HG03354 (cell line): ENCODE data around the gene PLCD4.

Experiments used
- ATAC-seq: cut with Tn5 transposase; IDR thresholded peaks from one replicate; pipeline ENCODE4 v1.9.1; 2021; ENCODE audit warnings: mild to moderate bottlenecking; ENCODE audit not compliant: unreplicated experiment, poor library complexity, severe bottlenecking

PLCD4 gene

DNA sequence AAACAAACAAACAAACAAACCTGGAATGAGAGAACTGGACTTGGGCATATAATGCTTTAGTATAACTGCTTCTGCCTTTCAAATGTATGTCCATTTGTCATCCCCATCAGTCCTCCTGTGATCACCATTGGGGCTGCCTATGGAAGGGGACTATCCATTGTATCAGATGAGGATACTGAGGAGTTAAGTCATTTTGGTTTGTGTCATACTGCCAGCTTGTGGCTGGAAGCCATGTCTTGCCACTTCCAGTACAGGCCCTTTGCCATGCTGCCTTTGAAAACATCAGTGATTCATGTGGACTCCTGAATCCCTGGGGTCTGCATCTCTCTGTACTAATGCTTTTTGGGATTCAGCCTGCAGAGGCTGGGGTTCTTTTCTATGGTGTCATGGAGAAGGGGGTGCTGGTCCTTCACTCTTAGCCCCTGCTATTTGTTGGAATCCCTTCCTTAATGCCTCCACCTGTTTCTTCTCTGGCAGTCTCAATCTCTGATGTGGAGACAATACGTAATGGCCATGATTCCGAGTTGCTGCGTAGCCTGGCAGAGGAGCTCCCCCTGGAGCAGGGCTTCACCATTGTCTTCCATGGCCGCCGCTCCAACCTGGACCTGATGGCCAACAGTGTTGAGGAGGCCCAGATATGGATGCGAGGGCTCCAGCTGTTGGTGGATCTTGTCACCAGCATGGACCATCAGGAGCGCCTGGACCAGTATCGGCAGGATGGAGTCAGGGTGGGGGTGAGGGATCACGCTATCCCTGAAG, 10.6 kb downstream of the PLCD4 start:
- no peak for ATAC-seq

DNA sequence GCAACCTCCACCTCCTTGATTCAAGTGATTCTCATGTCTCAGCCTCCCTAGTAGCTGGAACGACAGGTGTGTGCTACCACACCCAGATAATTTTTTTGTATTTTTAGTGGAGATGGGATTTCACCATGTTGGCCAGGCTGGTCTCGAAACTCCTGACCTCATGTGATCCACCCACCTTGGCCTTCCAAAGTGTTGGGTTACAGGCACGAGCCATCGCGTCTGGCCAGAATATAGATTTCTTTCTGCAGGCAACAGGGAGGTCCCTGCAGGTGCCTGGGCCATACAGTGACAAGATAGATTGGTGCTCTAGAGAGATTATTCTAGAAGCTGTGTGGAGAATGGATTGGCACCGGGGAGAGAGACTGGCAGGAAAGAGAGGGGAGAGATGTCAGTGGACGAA, 13.3 kb downstream of the PLCD4 start:
- no peak for ATAC-seq

DNA sequence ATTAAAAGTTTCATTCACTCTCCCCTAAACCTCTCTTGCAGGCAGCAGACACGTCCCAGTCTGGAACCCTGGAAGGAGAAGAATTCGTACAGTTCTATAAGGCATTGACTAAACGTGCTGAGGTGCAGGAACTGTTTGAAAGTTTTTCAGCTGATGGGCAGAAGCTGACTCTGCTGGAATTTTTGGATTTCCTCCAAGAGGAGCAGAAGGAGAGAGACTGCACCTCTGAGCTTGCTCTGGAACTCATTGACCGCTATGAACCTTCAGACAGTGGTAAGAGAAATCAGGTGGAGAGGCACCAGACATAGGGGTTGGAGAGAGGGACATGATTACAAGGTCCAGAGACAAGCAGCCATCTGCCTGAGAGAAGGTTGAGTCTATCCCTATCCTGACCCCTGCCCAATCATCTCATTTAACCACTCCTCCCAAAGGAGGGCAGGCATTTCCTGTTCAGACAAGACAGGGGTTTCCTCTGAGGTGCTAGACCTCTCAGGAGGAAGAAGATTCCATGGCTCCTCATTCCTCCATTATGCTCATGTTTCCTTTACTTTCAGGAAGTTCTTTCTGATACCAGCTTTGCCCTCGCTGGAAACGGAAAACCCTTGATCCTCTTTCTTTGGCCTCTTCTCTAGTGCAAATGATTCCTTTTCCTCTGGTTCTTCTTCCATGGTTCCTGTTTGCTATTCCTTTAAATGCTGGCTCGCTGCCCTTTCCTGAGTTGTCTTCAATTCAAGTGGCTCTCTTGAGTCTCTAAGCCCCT, 15.1 kb downstream of the PLCD4 start:
- no peak for ATAC-seq

DNA sequence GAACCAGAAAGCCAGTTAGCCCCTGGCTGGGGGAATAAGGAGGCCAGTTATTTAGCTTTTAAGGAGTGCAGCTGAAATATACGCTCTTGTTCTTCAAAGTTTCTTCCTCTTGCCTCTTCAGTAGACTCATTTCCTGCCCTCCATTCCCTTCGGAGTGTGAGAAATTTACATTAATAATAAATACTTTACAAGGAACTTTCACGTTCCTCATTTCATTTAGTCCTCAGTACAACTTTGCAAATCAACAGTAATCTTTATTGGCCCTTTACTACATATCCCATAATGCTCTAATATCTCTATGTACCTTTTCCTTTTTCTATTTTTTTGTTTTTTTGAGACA, 15.6 kb downstream of the PLCD4 start:
- no peak for ATAC-seq

DNA sequence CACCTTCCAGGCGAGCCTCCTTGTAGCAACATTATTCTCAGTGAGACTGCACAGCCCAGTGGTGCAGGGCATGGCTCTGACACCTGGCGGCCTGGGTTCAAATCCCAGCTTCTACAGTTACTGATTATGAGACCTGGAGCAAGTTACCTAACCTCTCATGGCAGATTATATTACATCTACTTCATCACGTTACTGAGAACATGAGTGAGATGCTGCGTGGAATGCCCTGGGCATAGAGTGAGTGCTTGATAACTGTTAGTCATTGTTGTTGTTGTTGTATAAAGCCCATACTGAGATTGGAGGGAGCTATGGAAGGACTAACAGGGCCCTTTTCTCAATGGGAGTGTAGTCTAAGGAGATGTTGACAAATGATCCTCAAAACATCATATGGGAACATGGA, 18.7 kb downstream of the PLCD4 start:
- ATAC-seq, result no peak

DNA sequence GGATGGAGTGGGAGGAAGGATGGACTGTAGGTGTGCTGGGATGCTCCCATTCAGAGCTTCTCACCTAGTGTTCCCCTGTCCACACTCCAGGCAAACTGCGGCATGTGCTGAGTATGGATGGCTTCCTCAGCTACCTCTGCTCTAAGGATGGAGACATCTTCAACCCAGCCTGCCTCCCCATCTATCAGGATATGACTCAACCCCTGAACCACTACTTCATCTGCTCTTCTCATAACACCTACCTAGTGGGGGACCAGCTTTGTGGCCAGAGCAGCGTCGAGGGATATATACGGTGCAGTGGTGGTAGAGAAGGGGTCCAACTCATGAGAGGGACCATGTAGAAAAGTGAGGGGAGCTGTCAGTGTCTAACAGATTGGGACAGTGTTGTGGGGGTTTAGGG, 20.2 kb downstream of the PLCD4 start:
- no peak for ATAC-seq

DNA sequence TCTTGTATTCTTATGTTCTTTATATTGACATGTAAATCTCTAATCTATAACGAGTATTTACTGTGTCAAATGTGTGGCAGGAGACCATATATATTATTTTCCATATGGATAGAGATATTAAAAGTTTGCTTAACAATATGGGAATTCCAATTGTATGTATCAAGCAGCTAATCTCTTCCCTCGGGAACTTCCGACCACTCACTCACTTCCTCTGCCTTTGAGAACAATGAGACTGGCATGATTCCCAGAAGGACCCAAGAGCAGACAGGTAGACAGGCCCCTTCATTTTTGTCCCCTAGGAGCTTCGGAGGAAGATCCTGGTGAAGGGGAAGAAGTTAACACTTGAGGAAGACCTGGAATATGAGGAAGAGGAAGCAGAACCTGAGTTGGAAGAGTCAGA, 24.1 kb downstream of the PLCD4 start:
- ATAC-seq, result no peak

DNA sequence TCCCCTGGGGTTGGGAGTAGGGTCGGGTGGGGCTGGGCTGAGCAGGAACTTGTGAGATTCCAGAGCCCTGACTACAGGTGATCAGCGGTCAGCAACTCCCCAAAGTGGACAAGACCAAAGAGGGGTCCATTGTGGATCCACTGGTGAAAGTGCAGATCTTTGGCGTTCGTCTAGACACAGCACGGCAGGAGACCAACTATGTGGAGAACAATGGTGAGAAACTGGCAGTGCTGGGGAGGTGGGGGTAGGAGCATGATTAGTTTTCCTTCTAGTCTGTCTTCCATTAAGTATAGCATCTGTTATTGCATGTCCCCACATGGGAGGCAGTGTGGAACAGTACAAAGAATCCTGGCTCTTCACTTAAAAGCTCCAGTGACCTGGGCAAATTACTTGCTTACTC, 28.0 kb downstream of the PLCD4 start:
- ATAC-seq, result no peak

DNA sequence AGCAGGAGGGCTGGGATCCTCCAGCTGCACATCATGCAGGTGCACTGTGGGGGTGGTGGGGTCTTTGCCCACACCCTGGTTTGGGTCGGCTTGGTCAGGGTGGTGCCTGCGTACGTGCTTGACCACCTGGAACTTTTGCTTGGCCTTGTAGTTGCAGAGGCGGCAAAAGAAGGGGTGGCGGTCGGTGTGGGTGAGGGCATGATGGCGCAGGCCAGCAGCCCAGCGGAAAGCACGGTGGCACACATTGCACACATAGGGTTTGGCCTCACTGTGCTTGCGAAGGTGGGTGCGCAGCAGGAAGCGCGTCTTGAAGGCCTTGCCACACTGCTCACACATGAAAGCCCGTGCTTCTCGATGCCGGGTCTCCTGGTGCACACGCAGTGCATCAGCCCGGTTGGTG, 30.7 kb downstream of the PLCD4 start:
- no peak for ATAC-seq

DNA sequence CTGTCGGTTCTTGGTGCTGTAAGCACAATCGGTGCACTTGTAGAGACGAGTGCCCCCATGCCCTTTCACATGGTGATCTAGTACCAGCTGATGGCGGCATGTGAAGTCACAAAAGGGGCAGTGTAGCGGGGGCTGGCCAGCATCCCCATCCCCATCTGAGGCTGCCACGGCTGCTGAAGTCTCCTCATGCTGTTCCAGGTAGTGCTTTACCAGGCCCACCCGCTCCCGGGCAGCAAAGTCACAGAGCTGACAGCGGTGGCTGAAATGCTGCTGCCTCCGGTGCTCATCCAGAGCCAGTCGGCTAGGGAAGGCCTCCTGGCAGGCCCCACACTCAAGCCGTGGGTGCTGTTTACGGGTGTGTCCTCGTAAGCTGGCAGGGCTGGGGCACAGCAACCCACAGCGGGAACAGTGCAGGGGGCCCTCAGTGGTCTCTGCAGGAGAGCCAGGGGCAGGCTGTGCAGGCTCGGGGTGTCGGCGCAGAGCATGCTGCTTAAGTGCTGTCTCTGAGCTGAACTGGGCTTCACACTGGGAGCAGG, 34.5 kb downstream of the PLCD4 start:
- no peak for ATAC-seq

DNA sequence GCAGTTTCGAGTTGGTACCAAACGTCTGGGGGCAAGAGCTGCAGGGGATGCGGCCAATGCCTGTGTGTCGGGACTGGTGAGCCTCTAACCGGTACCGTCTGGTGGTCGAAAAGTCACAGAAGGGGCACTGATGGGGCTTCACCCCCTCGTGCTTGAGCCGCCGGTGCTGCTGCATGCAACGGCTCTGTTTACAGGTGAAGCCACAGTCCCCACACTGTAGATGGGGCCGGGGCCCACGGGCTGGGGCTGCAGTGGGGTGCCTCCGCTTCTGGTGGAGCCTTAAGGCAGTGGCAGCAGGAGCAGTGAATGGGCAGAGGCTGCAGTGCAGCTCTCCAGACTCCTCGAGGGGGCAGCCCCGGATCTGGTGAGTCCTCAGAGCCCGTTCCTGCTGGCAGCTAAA, 35.1 kb downstream of the PLCD4 start:
- no peak for ATAC-seq

DNA sequence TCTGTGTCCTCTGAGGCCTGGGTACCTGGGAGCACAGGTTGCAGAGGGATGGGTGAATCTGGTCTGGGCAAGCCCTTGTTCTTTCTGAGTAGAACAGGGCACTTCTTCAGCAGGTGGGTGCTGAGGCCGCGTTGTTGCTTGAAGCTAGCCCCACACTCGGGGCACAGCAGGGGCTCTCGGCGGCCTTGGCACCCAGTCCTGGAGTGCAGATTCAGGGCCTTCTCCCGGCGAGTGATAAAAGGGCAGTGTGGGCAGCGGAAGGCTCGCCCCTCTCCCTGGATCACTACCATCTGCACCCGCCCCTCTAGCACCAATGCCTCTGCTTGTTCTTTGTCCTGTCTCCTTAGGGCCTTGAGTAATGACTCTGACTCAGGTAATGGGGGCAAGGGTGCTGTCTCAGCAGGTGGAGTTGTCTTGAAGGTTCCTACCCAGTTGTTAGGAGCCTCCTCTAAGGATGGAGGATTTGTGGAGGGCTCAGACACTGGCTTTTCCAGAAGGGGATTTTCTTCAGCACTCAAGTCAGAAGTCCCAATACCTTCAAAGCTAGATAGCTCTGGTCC, 36.1 kb downstream of the PLCD4 start:
- no peak for ATAC-seq

DNA sequence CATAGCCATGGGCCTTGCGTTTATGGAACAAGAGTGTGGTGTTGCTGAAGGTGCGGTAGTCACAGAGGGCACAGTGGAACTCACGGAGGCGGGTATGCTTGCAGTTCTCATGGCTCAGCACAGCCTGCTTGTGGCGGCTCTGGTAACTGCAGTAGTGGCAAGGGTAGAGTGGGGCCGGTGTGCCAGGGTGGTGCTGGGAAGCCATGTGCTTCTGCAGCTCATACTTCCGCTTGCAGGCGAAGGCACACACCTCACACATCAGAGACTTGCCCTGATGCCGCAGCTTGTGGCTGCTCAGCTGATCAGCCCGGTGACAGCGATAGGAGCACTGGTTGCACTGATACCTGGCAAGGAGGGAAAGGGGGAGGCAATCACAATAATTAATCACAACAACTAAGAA, 37.0 kb downstream of the PLCD4 start:
- peak; percentile 9 for ATAC-seq

DNA sequence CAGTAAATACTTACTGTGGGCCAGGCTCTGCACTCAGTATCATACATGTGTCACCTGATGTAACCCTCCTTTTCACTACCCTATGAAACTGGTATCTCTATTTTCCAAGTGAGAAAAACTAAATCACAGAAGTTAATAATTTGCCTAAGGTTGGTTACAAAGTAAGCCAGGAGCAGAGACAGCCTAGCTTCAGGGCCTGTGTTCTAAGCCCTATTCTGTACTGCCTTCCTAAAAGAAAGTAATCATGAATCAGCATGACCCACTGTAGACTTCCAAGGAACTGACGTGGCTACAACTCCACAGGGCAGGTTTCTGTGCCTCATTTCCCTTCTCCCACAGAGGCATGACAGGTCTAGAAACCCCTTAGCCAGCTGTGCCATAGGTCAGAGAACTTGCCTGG, 37.4 kb downstream of the PLCD4 start:
- ATAC-seq, result peak; percentile 69

DNA sequence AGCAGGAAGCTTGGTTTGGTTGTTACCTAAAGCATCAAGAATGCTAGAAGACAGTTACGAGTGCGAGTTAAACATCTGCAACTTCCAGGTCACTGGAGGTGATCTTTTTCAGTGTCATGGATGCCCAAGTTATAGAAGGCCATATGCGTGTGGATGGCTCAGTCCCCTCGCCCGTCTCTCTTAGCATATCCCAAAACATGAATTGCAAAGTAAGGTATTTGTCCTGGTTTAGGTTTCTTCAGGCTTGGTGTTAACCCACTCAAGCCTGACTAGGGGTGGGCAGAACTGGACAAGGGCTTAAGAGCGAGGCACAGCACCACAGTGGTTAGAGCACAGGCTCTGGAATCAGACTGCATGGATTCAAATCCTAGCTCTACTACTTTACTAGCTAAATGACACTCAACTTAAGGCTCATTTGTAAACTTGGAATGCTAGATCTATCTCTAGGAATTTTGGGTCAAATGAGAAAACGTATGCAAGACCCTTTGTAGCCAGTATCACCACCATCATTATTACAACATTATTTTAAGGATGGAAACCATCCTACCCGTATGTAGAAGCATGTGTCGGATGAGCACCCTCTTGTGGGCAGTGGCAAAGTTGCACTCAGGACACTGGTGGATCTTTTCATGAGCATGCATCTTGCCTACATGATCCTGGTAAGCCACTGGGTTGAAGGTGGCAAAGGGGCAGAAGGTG, 40.5 kb downstream of the PLCD4 start:
- ATAC-seq, result no peak

DNA sequence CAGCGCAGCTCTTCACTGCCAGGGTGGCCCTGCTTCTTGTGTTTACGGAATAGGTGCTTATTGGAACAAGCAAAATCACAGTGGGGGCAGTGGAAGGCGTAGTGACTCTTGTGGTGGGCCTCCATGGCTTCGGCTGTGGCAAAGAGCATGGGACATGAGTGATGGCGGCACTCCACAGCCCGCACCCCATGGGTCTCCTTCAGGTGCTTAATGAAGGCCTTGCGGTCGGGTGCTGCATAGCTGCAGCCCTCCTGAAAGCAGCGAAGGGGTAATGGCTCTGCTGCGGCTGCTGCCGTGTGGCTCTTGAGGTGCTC, 41.0 kb downstream of the PLCD4 start:
- no peak for ATAC-seq

DNA sequence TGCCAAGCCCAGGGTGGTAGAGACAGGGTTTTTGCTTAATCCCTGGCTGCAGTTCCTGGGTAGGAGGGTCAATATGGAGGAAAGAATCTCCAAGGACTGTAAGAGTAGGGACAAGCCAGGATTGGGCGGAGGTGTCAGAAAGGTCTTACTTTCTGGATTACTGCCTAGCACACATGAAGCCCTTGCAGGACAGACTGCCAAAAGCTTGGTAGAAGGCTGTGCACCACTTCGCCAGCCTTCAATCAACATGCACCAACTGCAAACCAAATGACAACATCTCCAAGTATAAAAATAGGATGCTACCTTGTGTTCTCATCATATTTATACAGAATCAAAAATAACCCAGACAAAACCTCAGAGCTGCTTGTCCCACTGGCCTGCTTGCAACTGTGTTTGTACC, 48.1 kb downstream of the PLCD4 start:
- no peak for ATAC-seq

DNA sequence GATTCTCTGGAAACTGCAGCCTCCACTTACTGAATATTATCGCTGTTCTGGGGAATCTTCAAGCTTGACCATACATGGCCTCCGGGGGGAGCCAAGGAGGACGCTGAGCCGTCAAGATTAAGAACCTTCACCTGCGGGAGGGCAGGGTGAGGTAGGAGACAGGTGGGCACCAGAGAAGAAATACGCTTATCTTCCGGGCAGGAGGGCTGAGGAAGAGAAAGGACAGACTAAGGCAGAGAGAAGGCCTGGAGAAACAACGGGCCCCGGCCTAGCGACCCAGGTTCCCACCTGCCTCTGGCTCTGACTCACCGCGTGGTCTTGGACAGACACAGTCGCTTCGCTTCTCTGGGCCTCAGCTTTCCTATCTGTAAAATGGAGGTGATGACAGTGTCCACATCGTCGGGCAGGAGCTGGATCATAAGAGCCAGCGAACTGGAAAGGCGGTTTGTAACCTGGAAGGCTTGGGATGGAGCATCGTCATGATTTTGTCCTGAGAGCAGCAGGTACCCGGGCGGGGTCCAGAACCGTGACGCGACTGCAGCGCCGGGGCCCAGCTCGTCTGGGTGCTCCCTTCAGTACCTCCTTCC, 51.1 kb downstream of the PLCD4 start:
- ATAC-seq, result peak; percentile 45

DNA sequence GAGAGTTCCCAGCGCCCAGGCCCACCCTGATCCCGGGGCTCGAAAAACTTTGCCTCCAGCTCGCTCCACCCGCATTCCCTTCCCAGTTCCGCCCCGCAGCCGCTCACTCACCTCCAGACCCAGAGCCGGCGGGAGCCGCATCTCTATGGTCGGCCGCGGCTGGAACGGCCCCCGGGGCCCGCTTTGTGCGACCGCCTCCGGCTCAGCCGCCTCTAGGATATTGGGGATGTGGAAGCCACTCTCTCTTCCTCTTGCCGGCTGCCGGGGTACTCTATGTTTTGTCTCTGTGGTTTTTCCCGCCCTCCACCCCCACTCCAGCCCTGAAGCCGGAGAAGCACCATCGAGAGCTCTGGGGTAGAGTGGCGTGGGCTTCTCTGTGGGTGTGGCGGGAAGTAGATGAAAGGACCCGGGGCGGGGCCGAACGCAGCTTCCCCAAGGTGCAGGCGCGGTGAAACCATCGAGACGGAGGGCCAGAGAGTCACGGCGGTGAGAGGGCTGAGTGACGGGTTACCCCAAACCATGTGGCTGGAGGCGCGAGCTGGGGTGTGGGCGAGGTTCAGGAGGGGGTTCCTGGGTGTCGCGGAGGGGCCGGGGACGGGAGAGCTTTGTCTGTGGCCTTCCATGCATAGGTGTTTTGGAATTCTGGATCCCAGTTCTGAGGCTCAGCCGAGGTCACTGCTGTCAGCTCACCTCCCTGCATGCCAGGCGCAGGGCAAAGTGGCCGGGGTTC, 51.7 kb downstream of the PLCD4 start, which contains the start of the genes BCS1L and ZNF142:
Gene BCS1L (plus strand): TSS at position 426 of the 730 bp plus-strand sequence. CDS start 1,305 bp downstream, outside the sequence.
Gene ZNF142 (minus strand): TSS at position 366 of the 730 bp plus-strand sequence. CDS start 3,194 bp downstream, outside the sequence.
- peak; percentile 96 for ATAC-seq
